Measurements from ENCODE around the gene PRSS2. TPM values are rescaled to one million over a fixed set of nuclear protein-coding genes. Genes with fewer than 3 reads are reported as not detected.

PRSS2 gene
- total RNA-seq, 1 donor from 2014 or later: not detected

DNA sequence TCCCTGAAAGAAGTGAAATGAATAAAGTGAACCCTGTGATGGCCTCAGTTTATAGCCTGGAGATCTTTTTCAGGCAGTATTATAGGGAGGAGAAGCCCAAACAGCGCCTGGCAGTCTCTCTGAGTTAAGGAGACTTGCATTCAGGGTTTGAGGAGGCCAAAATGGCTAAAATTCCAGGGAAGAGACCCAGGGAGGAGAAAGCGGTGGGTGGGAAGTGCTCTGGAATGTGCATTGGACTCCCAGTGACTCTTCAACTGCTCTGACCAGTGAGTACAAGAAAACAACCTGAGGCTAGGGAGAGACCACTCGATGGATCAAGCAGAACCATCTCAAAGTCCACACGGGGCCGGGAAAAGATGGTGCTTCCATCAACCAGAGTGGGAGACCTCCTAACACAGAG is 48.8 kb downstream of the PRSS2 start:
- intact Hi-C loops (cut with micrococcal nuclease): no loop called here

DNA sequence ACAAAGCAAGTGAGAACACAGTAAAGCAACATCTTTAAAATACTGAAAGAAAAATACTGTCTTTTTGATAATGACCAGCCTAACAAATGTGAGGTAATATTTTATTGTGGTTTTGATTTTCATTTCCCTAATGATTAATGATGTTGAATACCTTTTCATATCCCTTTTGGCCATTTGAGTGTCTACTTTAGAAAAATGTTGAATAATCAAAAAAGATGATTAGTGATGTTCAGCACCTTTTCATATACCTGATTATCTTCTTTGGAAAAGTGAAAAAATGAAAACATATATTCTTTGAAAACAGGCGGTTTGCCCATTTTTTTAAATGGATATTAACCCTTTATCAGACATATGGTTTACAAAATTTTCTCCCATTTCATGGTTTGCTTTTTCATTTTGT is 51.9 kb downstream of the PRSS2 start:
- intact Hi-C loops (cut with micrococcal nuclease): no loop called here

Other genes with a start within 250 kb of the PRSS2 start
- gene PRSS1, start 21.5 kb upstream of the PRSS2 start, total RNA-seq: not detected in 2 replicates
- gene EPHB6, start 84.1 kb downstream of the PRSS2 start, total RNA-seq: 4.4 and 5.9 TPM in 2 replicates
- not detected in 2 replicates for gene TRPV6, start 114.8 kb downstream of the PRSS2 start, total RNA-seq
- not detected in 2 replicates for gene TRPV5, start 162.8 kb downstream of the PRSS2 start, total RNA-seq
- gene LLCFC1, start 168.5 kb downstream of the PRSS2 start, total RNA-seq: not detected in 2 replicates
- gene KEL, start 191.4 kb downstream of the PRSS2 start, total RNA-seq: 0.32 and 0.57 TPM in 2 replicates